Fibroblast of upper back skin (primary cell): ENCODE measurements around the gene NR2F2.

ENCODE experiments used
- DNase-seq: peaks from one replicate; pipeline ENCODE4 v3.0.0-alpha.2; 2013

NR2F2 gene

GRCh38 chr15:96330450-96331143 is at the start of gene NR2F2:
Gene NR2F2 (plus strand): TSS chr15:96330700. CDS start chr15:96332106, 1,406 bp downstream.
- peak; percentile 99 for DNase-seq

GRCh38 chr15:96285305-96285704 is 45.2 kb upstream of the NR2F2 start:
- peak; percentile 99 for DNase-seq

GRCh38 chr15:96285729-96286254 is 44.7 kb upstream of the NR2F2 start:
- no peak for DNase-seq

DNA sequence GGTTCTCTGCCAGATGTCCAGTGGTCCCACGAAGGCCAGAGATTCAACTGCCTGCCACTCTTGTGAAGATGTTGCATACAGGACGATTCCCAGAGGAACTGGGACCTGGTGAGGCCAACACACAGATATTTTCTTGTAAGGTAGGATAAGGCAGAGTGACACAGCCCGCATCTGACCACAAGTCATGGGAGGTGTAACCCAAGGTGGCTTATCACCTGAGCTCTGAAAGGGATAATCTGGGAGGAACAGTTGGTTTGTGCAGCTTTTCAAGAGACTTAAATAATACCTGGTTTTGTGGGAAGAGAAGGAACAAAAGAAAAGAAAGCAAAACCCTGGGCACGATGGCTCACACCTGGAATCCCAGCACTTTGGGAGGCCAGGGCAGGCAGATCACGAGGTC is 39.8 kb upstream of the NR2F2 start:
- no peak for DNase-seq

GRCh38 chr15:96292635-96293034 is 37.9 kb upstream of the NR2F2 start:
- no peak for DNase-seq

DNA sequence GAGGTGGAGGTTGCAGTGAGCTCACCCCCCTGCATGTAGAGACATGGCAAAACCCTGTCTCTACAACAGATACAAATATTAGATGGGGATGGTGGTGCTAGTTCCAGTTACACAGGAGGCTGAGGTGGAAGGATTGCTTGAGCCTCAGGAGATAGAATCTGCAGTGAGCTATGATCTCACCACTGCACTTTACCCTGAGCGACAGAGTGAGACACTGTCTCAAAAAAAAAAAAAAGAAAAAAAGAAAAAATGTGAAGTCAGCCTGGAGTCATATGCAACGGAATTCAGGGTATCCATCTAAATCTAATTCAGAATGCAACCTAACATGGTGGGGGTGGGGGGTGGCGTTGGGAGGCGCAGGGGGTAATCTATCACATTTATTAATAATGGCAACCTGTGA is 37.1 kb upstream of the NR2F2 start:
- peak; percentile 47 for DNase-seq

DNA sequence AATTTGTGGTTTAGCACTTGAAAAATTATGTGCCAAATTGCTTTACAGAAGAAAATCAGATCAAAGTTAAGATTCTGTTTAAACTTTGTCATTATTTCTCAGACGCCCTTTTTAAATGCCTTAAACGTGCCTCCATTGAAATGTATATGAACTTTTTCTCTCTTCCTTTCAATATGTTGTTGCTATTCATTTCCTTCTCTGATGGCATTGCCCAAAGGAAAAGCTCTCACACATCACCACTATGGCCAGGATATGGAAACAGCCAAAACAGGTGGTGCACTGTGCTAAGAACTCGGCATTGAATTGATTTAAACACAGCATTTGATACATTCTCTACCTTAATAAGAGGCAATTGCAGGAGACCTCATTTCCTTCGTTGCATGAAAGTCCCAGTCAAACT is 35.7 kb upstream of the NR2F2 start:
- no peak for DNase-seq

- DNase-seq = peak; percentile 68
These were observed 34.2 kb upstream of the NR2F2 start for GRCh38 chr15:96296264-96296663.

DNA sequence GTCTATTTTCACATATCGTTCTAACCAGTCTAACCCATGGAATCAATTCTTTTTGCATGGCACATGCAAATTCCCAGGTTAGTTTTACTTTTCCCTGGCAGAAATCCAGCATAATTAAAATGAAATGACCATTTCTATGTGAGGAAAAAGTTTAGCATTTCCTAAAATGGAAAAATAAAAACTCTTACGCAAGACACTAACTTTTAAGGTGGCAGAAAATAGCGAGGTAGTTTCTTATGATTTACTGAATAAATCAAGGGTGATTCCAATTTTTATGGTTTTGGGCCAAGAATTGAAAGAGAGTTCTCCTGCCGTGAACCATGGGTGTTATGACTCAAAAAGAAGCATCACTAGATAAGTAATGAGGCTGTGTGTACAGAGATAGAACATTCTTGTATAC is 32.7 kb upstream of the NR2F2 start:
- DNase-seq = no peak

DNA sequence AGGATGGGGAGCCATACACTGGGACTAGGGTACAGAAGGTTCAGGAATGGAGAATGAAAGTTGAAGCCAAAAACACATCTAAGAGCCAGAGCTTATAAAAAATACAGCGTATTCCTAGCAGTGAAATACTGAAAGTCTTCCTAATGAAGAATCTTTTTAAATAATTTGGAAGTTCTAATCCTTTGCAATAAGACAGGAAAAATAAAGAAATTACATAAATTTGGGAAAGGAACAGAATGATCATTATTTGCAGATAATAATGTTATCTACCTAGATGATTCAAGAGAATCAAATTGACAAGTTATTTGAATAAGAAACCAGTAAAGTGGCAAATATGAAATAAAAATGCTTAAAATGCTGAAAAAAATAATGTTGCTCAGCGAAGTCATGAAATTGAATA is 32.3 kb upstream of the NR2F2 start:
- DNase-seq = no peak

DNA sequence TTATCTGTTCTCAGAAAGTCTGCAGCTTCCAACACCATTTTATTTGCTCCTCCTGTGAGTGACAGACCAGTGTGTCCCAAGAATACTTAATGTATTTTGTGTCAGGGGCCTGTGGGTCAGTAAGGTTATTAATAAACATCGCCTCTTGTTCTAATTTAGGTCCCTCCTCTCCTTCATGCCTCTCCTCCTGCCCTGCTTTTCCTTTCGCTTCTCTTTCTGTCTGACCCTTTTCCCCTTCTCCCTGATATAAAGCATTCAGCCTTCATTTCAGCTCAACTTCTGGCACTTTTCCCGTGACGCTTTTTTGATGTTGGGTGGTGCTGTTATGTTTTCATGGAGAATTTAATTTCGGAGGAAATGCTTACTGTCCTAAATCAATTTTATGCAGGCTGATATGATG is 29.7 kb upstream of the NR2F2 start:
- no peak for DNase-seq

DNA sequence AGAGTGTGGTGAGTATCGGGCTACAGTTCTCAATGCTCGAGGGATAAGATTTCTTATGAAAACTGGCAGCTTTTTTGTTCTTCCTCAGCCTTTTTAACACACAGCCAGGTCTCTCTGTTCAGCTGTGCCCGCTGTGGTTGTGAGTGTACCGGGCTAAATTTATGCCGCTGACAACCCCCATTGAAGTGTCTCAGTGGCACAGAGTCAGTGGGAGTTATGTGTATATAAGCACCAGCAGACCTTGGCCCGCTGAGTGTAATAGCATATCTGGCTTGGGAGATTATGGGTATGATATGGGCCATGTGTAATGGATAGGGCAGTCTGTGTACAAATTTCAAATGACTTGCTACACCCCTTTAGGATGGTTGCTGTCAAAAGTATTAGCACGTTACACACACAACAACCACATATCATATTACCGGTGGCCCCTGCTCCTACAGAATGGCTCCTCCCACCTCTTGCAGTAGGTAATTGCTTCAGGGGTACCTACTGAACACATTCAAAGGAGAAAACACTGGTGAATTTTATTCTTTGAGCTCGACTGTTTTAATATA is 26.9 kb upstream of the NR2F2 start:
- DNase-seq = no peak

DNA sequence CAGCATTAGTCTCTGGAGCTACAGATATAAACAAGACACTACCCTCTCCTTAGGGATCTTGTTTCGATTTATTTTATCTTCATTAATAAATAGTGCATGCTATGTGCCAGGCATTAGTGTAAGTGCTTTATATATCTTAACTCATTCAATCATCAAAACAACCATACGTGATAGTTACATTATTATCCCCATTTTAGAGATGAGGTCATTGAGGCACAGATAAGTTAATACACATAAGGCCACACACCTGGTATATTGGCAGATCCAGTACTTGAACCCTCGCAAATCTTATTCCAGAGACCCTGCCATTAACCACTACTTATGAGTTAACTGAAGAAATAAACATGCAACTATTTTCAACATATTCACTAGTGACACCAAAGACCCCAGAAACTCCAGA is 25.7 kb upstream of the NR2F2 start:
- DNase-seq = no peak

- no peak for DNase-seq
These were observed 24.2 kb upstream of the NR2F2 start for GRCh38 chr15:96306321-96306720.

DNA sequence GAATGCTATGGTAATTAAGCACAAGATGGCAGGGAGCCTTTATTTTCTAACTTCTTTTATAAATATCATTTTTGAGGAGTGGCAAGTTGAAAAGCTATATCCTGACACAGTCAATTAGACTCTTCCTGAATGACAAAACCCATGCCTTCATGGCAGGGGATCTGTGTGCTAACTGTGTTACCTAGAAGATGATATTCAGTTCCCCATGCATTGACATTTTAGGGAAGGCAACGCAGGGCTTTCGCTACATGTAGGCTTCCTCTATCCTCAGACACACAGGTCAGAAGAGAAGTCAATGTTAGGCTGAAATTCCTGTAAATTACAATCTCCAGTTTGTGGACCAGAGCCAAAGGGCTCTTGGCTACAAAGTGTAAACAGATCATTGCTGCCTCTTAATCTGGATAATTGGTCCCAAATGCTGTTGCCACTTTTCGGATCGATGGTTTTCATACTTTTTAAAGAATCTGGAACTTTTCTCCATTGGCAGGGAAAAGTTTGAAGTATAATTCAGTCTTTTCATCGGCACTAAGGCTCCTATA is 22.6 kb upstream of the NR2F2 start:
- no peak for DNase-seq

- no peak for DNase-seq
These were observed 21.3 kb upstream of the NR2F2 start for GRCh38 chr15:96309143-96309660.

DNA sequence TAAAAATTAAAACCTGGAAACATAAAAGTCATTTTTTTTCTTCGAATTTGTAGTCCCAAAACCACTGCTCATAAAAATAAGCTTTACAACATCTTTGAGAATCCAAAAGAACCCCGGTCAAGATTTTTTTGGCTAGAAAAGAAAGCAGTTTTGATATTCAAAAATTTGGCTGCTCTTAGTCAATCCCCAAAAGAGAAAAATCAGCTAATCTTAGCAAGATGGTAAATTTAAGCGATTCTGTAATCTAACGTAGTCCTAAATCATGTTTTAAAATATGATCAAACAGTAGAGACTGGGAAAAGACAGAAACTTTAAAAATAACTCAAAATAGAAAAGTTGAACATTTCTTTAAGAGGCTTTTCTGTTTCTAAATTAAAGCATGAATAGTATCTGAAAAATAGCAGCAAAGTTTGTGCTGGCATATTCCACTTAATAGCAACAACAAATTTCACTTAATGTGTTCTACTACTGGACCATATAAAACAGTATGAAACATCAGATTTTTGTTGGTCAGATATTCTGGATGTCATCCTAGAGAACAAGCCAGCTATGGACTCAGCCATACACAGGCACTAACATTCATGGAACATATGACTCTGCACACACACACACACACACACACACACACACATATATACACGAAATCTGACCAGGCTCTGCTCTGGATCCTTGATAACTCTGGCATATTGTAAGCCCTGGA is 19.1 kb upstream of the NR2F2 start:
- DNase-seq = no peak

DNA sequence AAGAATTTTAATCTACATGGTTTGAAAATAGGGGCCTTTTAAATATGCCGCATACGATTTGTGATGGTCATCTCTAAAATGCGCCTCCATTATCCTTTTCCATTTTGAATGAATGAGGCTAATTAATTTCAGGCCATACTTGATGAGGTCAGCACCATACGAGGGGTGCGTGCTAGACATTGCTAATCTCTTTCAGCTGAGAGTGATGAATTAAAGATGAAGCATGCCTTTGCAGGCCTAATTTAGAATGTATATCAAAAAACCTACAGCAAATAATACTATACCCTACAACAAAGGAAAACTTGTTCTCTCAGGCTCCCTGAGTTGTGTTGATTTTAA is 18.6 kb upstream of the NR2F2 start:
- DNase-seq = no peak

DNA sequence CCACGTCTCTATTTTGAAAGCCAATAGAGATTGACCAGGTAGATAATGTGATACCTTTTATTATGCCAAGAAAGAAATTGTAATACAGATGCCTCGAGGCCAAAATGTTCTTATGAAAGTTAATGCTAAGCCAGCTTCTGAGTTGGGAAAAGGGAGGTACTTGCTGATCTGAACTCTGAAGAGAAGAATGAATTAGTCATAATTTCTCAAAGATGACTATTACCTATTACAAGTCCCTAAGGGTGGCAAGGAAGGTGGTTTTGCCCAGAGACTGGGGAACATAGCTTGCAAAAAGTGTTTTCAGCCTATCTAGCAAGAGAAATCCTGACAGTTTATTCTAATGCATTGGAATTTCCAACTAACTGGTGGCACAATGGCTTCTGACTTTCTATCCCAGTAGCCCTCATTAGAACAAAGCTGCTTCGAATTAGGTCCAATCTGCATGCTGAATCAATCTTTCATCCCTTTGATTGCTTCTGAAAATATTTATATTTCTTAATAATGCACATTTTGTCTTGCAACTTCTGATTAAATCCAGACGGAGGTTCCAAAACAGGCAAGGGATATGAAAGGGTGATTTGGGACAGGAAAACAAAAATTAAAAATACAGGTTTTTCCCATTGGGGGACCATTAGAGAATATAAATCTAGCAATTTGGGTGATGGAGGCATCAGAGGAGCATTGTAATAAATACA is 17.7 kb upstream of the NR2F2 start:
- peak; percentile 48 for DNase-seq

DNA sequence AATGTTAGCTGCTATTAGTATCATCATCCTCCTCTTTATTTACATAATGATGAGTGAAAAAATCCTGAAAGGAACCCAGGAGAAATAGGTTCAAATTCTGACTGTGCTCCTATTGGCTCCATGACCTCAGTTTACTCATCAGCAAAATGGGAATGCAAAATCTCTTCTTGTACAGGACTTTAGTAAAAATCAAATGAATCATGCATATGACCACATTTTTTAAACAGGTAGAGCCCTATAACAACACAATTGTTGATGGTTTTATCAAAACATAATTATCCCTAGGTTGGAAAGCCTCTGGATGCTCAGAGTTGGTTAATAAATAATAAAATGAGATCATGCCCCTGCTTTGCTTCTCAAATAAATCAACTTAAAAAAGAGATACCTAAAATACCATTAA is 16.0 kb upstream of the NR2F2 start:
- no peak for DNase-seq

DNA sequence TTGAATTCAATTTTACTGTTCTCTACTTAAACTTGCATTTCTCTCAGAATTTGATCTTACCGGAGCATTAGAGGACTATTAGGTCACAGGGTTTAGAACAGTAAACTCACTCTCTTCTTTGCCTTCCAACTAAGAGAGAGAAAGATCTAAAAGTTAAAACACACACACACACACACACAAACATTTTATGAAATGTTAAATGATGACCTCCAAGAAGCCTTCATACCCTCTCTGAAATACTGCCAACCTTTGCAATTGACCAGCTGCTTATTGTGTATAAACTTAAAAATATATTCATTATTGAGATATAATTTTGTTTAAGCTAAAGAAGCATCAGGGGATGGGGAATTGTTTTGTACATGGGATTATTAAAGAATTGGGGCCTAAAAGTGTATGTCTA is 15.5 kb upstream of the NR2F2 start:
- no peak for DNase-seq

GRCh38 chr15:96316953-96317629 is 13.4 kb upstream of the NR2F2 start:
- DNase-seq = no peak

GRCh38 chr15:96320107-96320506 is 10.4 kb upstream of the NR2F2 start:
- DNase-seq = no peak
